Stimulated activated CD4-positive, alpha-beta T cell treated with anti-CD3 and anti-CD28 coated beads, TNF-alpha, amount 100 ng/mL, for 4 hours (primary cell): Measurements from ENCODE around the gene RAD50.
"Not testable (repeated sequence)": the region's sequence is repeated elsewhere in the genome, so short reads cannot be mapped to it uniquely, and the experiment has no call there.

ENCODE experiments used
- DNase-seq, 3 experiments: peaks; one replicate each; pipeline ENCODE4 v3.0.0-alpha.2; 2020; ENCODE audit warnings: low read depth in 3 of 3

Gene RAD50

DNA sequence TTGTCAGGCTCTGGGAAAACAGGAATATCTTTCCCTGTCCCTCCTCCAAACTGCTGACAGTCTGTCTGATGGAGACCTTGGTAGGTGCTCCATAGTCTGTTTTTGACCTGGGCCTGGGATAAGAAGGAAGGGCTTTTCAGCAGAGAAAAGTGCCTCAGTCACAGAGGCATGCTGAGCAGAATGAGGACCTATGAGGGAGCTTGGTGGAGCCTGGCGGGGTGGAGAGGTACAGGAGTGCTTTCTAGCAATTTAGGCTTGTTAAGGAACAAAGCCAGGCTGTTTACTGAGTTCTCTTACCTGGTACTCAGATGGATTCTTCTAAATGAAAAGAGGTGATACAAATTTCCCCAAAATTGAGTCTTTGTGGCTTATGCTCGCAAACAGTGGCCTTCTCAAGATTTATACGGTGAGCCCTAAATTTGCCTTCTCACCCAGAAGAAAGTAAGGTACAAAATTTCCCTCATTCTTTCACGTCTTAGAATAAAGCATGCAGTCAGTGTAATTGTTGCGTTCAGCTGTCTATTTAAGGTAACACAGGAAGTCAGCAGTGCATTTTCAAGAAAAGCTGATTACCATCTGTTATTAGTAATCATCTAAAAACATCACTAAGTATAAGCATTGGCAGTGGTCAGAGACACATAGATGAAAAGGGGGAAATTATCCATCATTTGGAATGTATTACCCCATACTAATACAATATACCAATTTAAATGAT, 72.6 kb downstream of the RAD50 start:
- no peak for DNase-seq

DNA sequence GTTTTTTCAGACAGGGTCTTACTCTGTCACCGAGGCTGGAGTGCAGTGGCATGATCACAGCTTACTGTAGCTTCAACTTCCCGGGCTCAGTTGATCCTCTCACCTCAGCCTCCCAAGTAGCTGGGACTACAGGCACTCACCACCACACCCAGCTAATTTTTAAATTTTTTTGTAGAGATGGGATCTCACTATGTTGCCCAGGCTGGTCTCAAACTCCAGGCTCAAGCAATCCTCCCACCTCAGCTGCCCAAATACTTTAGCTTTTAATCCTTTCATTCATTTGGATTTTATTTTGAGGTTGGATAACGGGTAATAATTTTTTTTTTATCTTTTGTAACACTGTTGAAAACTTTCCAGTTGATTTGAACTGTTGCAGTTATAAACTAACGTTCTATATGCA, 76.8 kb downstream of the RAD50 start:
- not testable (repeated sequence) for DNase-seq

- DNase-seq = no peak
These were observed 79.1 kb downstream of the RAD50 start for GRCh38 chr5:132635873-132636272.

- DNase-seq = no peak
These were observed 80.5 kb downstream of the RAD50 start for GRCh38 chr5:132637241-132637640.

GRCh38 chr5:132639706-132640130, 82.9 kb downstream of the RAD50 start:
- DNase-seq = no peak

GRCh38 chr5:132640613-132641012, 83.8 kb downstream of the RAD50 start:
- no peak for DNase-seq

GRCh38 chr5:132641241-132641723, 84.5 kb downstream of the RAD50 start:
- no peak for DNase-seq

- DNase-seq = no peak
These were observed 85.1 kb downstream of the RAD50 start for GRCh38 chr5:132641841-132642240.

DNA sequence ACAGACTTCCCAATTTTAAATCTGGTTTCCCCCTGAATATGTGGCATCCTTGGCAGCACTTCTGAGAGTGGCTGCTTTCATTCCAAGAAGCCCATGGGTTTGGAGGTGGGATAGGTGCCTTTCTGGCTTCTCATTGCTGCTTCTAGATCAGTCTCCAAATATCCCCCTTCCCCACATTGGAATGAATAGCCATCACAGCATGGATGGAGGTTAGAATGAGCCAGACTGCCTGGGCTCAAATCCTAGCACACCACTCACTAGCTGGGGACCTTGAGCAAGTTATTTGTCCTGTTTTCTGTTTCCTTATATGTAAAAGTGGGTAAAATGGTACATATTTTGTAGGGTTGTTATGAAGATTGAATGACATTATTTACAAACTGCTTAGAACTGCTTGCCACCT, 87.4 kb downstream of the RAD50 start:
- no peak for DNase-seq

DNA sequence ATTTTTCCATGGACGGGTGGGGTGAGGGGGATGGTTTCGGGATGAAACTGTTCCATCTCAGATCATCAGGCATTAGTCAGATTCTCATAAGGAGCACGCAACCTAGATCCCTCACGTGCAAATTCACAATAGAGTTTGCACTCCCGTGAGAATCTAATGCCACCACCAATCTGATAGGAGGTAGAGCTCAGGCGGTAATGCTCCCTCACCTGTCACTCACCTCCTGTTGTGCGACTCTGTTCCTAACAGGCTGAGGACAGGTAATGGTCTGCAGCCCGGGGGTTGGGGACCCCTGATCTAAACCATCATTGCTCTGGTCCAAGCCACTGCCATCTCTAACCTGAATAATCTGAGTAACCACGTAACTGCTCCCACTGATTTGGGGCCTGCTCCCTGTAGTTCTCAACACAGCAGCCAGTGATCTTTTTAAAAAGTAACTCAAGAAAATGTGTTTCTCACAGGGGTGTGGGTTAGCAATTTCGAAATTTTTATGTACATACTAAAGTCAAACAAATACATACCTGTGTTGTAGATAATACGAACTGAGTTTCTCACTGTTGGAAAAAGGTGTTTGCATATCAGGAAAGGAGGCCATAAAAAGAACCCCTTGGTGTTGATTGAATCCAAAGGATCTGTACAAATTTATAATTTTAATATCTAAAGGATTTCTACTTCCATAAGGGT, 89.9 kb downstream of the RAD50 start:
- no peak for DNase-seq

DNA sequence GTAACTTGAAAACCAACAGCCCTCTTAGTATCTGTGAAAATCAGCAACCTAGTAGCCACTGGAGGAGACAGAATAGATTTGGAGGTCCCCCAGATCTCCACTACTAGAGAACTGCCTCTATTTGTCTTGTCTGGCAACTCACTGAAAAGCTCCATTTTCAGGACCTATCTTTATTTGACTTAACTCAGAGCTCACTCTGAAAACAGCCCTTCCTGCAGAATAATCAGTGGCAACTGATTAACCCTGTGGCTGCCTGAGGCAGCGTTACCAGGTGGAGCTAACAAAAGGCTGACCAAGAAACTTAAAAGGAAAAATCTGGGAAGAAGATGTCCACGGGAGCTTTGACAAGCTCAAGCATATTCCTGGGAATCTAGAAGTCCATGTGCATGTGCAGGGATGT, 90.7 kb downstream of the RAD50 start:
- DNase-seq = no peak

GRCh38 chr5:132648355-132648754, 91.6 kb downstream of the RAD50 start:
- DNase-seq = no peak

DNA sequence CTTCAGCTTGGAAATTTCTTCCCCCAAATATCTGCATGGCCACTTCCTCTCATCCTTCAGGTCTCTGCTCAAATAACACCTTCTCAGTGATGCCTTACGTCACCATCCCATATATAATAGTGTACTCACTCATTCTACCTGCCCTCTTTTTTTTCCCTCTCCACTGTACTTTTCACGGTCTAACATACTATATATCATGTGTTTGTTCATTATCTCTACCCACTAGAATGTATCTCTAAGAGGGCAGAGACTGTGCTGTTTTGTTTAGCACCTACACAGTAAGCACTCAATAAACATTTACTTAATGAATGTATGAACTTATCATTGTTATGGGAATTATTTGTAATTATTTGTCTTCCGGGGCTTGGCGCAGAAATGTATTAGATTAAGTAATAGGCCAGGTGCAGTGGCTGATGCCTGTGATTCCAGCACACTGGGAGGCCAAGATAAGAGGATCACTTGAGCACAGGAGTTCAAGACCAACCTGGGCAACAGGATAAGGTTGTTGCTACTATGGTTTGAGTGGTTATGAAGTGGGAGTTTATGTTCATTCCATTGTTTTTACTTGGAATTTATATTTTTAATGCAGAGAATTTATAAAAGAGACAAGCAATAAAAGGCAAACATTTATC, 95.2 kb downstream of the RAD50 start:
- DNase-seq = no peak

GRCh38 chr5:132653716-132654115, 96.9 kb downstream of the RAD50 start:
- DNase-seq = no peak

DNA sequence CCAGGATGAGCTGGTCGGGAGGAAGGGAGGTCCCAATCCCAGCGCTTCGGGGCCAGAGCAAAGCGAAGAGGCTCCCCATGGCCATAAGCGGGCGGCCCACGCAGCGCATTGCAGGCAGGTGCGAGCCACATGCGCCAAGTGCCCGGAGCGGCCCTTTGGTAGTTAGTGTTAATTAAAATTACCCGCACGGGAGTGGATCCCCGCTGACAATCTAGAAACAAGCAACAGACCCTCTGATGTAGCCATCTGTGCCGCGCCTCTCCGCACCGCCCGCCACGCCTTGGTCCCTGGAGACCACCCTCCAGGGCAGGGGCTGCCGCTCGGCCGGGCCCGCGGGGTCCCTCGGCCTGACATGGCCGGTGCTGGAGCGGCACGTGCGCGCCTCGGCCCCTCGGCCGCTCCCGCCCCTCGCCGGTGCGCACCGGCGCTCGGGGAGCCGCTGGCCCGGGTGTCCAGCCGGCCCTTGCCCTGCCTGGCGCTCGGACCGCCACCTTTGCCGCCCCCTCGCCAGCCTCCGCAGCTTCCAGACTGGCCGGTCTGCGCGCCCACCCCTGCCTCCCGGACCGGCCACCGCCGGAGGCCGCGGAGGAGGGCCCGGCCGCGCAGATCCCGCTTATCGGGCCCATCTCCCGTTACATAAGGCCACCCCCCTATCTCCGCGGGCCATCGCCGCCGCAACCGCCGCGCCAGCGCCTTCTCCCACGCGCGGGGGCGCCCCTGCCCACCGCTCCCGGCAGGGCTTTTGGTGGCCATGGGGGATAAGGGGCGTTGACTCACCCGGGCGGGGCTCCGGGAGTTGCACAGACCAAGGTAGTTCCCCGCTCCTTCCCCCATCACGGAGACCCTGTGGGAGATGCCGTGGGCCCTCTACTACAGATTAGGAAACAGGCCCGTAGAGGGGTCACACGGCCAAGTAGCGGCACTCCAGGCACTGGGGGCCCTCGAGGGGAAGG, 99.3 kb downstream of the RAD50 start:
- peak in 2 of 3 experiments; percentile 11 to 28 for DNase-seq

DNA sequence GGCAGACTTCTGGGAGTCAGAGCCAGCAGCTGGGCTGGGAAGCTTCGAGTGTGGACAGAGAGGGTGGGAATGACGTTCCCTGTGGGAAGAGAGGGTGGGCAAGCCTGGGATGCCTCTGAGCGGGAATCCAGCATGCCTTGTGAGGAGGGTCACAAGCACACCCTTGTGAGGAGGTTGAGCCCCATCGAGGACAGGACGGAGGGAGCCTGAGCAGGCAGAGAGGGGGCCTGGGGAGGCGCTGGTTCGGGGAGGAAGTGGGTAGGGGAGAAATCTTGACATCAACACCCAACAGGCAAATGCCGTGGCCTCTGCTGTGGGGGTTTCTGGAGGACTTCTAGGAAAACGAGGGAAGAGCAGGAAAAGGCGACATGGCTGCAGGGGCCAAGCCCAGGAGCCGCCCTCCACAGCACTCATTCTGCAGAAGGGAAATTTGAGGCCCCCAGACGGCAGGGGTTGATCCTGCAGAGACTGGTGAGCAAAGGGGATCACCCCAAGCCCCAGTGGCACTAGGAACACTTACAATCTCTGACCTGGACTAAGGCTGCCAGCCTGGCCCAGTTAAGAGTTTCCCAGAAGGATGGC, 100.1 kb downstream of the RAD50 start:
- DNase-seq = no peak

- no peak for DNase-seq
These were observed 101.1 kb downstream of the RAD50 start, which contains the start of gene IL13 for GRCh38 chr5:132657676-132658380. Gene IL13, plus strand, starts transcription at chr5:132658173. Its CDS starts 14 bp downstream, at chr5:132658187.

GRCh38 chr5:132658381-132659302, 101.9 kb downstream of the RAD50 start:
- DNase-seq = no peak
